ENCODE measurements around the gene DAPK1.
"Not testable (repeated sequence)": the region's sequence is repeated elsewhere in the genome, so short reads cannot be mapped to it uniquely, and the experiment has no call there.

Gene DAPK1

GRCh38 chr9:87732344-87732743 lies 234.7 kb downstream of the DAPK1 start:
- no peak for DNase-seq
- in situ Hi-C loops (cut with MboI; ENCODE audit: low pct_unique_long_range_greater_than_20kb, low sequenced_read_pairs) = no loop called here

DNA sequence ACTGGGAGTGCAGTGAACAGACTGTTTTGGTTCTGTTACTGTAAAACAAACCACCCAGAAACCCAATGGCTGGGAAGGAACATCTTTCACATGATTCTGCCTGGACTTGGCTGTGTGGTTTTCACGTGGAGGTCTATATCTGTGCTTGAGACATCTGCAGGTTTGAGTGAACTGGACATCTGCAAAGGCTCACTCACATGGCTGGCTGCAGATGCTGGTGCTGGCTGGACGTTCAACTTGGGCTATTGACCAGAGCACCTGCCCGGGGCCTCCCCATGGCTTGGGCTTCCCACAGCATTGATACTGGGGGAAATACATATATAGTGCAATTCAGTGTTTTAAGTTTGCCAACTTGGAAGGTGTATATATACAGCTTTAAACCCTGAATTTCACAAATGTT lies 235.1 kb downstream of the DAPK1 start:
- in situ Hi-C loops (cut with MboI; ENCODE audit: low pct_unique_long_range_greater_than_20kb, low sequenced_read_pairs) = no loop called here
- no peak for DNase-seq

DNA sequence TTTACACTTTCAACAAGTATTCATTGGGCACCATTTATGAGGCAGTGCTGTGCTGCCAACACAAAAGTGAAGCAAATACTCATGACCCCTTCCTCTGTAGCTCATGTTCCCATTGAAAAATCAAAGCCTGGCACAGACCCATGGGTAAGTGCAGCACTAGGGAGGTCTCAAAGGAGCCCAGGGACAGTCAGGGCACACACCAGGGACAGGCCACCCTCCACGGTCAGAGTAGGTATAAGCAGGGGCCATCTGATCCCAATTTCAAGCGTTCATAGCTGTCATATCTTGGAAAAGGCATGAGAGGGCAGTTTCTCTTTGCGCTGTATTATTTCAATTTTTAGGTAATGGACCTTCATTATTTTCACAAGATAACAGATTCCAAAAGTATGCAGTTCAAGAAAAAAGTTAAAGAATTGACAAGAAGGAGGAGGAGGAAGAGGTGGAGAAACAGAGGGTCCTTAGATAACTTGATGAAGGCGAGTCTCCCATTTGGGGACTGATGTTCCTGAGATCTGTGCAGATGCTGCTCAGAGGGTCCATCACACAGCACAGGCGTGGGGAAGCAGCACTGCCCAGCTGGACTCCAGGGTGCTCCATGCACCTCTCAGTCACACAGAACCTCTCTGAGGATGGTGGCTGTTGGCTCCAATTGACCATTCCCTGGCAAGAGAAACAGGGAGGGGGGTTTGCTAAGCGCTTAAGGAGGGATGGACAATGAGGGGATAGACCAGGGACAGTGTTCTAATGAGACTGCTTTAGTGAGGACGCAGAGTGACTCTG lies 235.8 kb downstream of the DAPK1 start:
- DNase-seq = no peak
- in situ Hi-C loops (cut with MboI; ENCODE audit: low pct_unique_long_range_greater_than_20kb, low sequenced_read_pairs) = no loop called here

- in situ Hi-C loops (cut with MboI; ENCODE audit: low pct_unique_long_range_greater_than_20kb, low sequenced_read_pairs) = no loop called here
- DNase-seq = no peak
These were observed 236.4 kb downstream of the DAPK1 start for GRCh38 chr9:87734106-87734505.

GRCh38 chr9:87739546-87739945 lies 241.9 kb downstream of the DAPK1 start:
- in situ Hi-C loops (cut with MboI; ENCODE audit: low pct_unique_long_range_greater_than_20kb, low sequenced_read_pairs) = no loop called here
- DNase-seq = no peak

DNA sequence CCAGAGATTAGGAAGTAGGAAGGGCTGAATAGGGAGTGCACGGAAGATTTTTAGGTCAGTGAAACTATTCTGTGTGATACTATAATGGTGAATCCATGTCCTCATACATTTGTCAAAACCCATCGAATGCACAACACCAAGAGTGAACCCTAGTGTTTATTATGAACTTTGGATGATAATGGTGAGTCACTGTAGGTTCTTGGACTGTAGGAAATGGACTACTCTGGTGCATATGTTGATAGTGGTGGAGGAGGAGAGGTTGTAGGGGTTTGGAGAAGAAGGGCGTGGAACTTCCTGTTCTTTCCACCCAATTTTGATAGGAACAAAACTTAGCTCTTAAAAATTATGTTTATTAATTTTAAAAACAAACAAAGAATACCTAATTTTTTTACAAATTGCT lies 242.5 kb downstream of the DAPK1 start:
- in situ Hi-C loops (cut with MboI; ENCODE audit: low pct_unique_long_range_greater_than_20kb, low sequenced_read_pairs) = no loop called here
- DNase-seq = no peak

GRCh38 chr9:87741326-87741725 lies 243.7 kb downstream of the DAPK1 start:
- in situ Hi-C loops (cut with MboI; ENCODE audit: low pct_unique_long_range_greater_than_20kb, low sequenced_read_pairs) = no loop called here
- DNase-seq = no peak

- no peak for DNase-seq
These were observed 244.2 kb downstream of the DAPK1 start for GRCh38 chr9:87741891-87742290.

GRCh38 chr9:87742813-87743428 lies 245.3 kb downstream of the DAPK1 start:
- no peak for DNase-seq
- in situ Hi-C loops (cut with MboI; ENCODE audit: low pct_unique_long_range_greater_than_20kb, low sequenced_read_pairs) = no loop called here

More at GRCh38 chr9:87741891-87742290, 244.2 kb downstream of the DAPK1 start:
- in situ Hi-C loops (cut with MboI; ENCODE audit: low pct_unique_long_range_greater_than_20kb, low sequenced_read_pairs) = no loop called here

DNA sequence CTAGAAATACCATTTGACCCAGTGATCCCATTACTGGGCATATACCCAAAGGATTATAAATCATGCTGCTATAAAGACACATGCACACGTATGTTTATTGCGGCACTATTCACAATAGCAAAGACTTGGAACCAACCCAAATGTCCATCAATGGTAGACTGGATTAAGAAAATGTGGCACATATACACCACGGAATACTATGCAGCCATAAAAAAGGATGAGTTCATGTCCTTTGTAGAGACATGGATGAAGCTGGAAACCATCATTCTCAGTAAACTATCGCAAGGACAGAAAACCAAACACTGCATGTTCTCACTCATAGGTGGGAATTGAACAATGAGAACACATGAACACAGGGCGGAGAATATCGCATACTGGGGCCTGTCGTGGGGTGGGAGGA lies 246.6 kb downstream of the DAPK1 start:
- DNase-seq = not testable (repeated sequence)

DNA sequence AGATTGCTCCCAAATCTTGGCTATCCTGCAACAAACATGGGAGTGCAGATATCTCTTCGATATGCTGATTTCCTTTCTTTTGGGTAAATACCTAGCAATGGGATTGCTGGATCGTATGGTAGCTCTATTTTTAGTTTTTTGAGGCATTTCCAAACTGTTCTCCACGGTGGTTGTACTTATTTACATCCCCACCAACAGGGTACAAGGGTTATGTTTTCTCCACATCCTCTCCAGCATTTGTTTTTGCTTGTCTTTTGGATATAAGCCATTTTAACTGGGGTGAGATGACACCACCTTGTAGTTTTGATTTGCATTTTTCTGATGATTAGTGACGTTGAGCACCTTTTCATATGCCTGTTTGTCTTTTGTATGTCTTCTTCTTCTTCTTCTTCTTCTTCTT lies 248.5 kb downstream of the DAPK1 start:
- no peak for DNase-seq
- in situ Hi-C loops (cut with MboI; ENCODE audit: low pct_unique_long_range_greater_than_20kb, low sequenced_read_pairs) = no loop called here

More for the DNA sequence above, 246.6 kb downstream of the DAPK1 start:
- in situ Hi-C loops (cut with MboI; ENCODE audit: low pct_unique_long_range_greater_than_20kb, low sequenced_read_pairs) = not testable (repeated sequence)

GRCh38 chr9:87748881-87749280 lies 251.2 kb downstream of the DAPK1 start:
- in situ Hi-C loops (cut with MboI; ENCODE audit: low pct_unique_long_range_greater_than_20kb, low sequenced_read_pairs) = no loop called here
- no peak for DNase-seq

DNA sequence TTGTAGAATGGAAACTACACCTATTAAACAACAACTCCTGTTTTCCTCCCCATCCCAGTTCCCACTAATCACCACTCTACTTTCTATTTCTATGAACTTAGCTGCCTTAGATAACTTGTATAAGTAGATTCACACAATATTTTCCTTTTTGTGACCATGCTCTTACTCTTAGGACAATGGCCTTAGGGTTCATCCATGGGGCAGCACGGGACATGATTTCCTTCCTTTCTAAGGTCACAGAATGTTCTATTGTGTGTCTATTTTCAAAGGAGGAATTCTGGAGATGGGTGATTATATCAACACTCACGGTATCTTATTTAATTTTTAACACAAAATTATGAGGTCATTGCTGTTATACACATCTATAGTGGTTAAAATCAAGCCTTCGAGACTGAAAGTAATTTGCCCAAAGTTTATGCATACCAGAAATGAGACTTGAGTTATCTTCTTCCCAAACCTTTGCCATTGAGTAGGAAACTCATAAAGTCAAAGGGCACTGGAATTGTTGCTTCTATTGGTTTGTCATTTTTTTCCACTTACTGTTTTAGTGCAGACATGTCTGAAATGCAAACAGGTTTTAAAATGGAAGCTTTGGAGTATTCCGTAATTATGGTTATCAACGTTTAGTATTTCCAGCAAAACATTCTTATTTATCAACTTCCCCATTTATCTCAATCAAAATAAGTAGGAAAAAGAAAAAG lies 251.8 kb downstream of the DAPK1 start:
- DNase-seq = no peak
- in situ Hi-C loops (cut with MboI; ENCODE audit: low pct_unique_long_range_greater_than_20kb, low sequenced_read_pairs) = no loop called here

DNA sequence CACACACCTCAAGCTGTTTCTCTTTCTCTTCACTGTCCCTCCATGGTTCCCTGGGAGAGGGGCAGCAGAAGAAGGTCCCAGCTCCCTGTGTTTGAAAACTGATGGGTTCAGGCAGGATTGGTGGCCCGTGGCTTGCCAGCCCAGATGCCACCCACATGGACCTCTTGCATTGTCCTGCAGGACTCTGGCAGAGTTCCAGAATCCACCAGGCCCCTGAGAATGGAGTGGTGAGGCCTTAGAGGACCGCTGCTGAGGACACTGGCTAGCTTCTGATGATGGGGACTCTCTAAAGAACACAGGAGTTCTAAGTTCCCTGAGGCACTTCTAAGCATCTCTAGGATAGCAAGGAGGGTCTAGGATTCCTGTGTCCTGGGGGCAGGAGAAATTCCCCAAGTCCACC lies 253.1 kb downstream of the DAPK1 start:
- no peak for DNase-seq
- in situ Hi-C loops (cut with MboI; ENCODE audit: low pct_unique_long_range_greater_than_20kb, low sequenced_read_pairs) = no loop called here

DNA sequence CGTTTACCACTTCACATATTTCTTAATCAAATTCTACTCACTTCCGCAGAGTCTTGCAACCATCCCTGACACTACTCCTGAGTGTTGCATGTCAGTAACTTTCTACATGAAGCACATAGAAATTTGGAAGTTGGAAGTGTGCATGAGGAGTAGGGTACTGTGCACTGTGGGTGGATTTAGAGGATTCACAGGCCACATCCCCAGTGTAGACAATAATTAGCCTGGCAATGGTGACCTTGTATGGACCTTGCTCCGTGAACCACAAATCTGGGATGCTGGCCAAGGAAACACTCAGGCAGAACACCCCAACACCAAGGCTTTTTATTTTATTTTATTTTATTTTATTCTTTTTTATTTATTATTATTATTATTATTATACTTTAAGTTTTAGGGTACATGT lies 253.8 kb downstream of the DAPK1 start:
- no peak for DNase-seq
- in situ Hi-C loops (cut with MboI; ENCODE audit: low pct_unique_long_range_greater_than_20kb, low sequenced_read_pairs) = no loop called here

DNA sequence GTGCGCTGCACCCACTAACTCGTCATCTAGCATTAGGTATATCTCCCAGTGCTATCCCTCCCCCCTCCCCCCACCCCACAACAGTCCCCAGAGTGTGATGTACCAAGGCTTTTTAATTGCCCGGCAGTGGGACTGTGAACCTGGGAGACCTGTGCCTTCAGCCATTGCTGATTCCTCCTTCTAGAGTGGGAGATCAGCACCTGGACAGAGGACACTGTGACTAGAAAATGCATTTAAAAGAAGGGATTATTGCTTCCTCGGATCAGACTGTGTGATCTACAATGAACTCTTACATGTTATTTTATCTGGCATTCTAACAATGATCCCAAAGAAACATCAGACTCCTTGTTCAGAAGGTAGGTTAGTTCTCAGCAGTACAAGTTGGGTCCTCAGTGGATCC lies 254.2 kb downstream of the DAPK1 start:
- in situ Hi-C loops (cut with MboI; ENCODE audit: low pct_unique_long_range_greater_than_20kb, low sequenced_read_pairs) = no loop called here
- DNase-seq = no peak

GRCh38 chr9:87753313-87753712 lies 255.6 kb downstream of the DAPK1 start:
- in situ Hi-C loops (cut with MboI; ENCODE audit: low pct_unique_long_range_greater_than_20kb, low sequenced_read_pairs) = no loop called here
- DNase-seq = no peak
